SK-N-SH treated with all-trans-retinoic acid at 6 μM for 48 hours (cell line): ENCODE measurements around the gene LAG3.

ENCODE experiments used
- ATAC-seq: fragments of 200-7000 bp; cut with Tn5 transposase; 3 replicates; pipeline ENCODE4 v1.9.1; 2020; ENCODE audit warnings: mild to moderate bottlenecking, moderate library complexity
- ARNTL ChIP-seq: fragments of 450-650 bp; formaldehyde crosslinking; IDR thresholded peaks from 2 replicates; pipeline ENCODE4 v1.5.0; 2020; ENCODE audit warnings: low read depth, mild to moderate bottlenecking, moderate library complexity, borderline replicate concordance
- BACH2 ChIP-seq: fragments of 250-450 bp; sonication (Bioruptor Pico); IDR thresholded peaks from 2 replicates; pipeline ENCODE4 v1.9.0; 2021; ENCODE audit warnings: mild to moderate bottlenecking, borderline replicate concordance
- CSDC2 ChIP-seq: fragments of 250-450 bp; sonication (Bioruptor Pico); IDR thresholded peaks from 2 replicates; pipeline ENCODE4 v1.5.0; 2020; ENCODE audit warnings: mild to moderate bottlenecking, moderate library complexity
- GLIS3 ChIP-seq: fragments of 250-450 bp; sonication (Bioruptor Pico); IDR thresholded peaks from 2 replicates; pipeline ENCODE4 v1.5.0; 2020; ENCODE audit warnings: mild to moderate bottlenecking, moderate library complexity
- ISL1 ChIP-seq: fragments of 250-450 bp; sonication (Bioruptor Pico); IDR thresholded peaks from 2 replicates; pipeline ENCODE4 v2.1.2; 2022; ENCODE audit warnings: mild to moderate bottlenecking, moderate library complexity
- OSR1 ChIP-seq: fragments of 250-450 bp; sonication (Bioruptor Pico); IDR thresholded peaks from 2 replicates; pipeline ENCODE4 v1.8.0; 2022; ENCODE audit warnings: moderate library complexity, mild to moderate bottlenecking, inconsistent platforms
- PPARA ChIP-seq: fragments of 250-450 bp; sonication (Bioruptor Pico); IDR thresholded peaks from 2 replicates; pipeline ENCODE4 v1.5.0; 2020; ENCODE audit warnings: mild to moderate bottlenecking, borderline replicate concordance
- RARB ChIP-seq: fragments of 250-450 bp; sonication (Bioruptor Pico); IDR thresholded peaks from 2 replicates; pipeline ENCODE4 v1.8.0; 2021; ENCODE audit warnings: mild to moderate bottlenecking, moderate library complexity
- SNAI2 ChIP-seq: fragments of 250-450 bp; sonication (Bioruptor Pico); IDR thresholded peaks from 2 replicates; pipeline ENCODE4 v1.5.0; 2020; ENCODE audit warnings: mild to moderate bottlenecking, moderate library complexity
- TCF4 ChIP-seq: fragments of 250-450 bp; sonication (Bioruptor Pico); IDR thresholded peaks from 2 replicates; pipeline ENCODE4 v1.8.0; 2021; ENCODE audit warnings: mild to moderate bottlenecking, moderate library complexity, borderline replicate concordance
- TOX ChIP-seq: fragments of 250-450 bp; sonication (Bioruptor Pico); IDR thresholded peaks from 2 replicates; pipeline ENCODE4 v1.8.0; 2021; ENCODE audit warnings: mild to moderate bottlenecking, moderate library complexity, borderline replicate concordance
- ZC3H10 ChIP-seq: fragments of 250-450 bp; sonication (Bioruptor Pico); IDR thresholded peaks from 2 replicates; pipeline ENCODE4 v1.5.1; 2021; ENCODE audit warnings: mild to moderate bottlenecking, moderate library complexity
- ZFP3 ChIP-seq: fragments of 250-450 bp; sonication (Bioruptor Pico); IDR thresholded peaks from 2 replicates; pipeline ENCODE4 v1.5.0; 2020; ENCODE audit warnings: mild to moderate bottlenecking, moderate library complexity
- ZFP30 ChIP-seq: fragments of 450-650 bp; formaldehyde crosslinking; IDR thresholded peaks from 2 replicates; pipeline ENCODE4 v1.5.0; 2022; ENCODE audit warnings: mild to moderate bottlenecking, moderate library complexity
- ZNF565 ChIP-seq: fragments of 450-650 bp; formaldehyde crosslinking; conservative IDR thresholded peaks from 2 replicates; pipeline ENCODE4 v1.5.0; 2020; ENCODE audit warnings: low read depth, mild to moderate bottlenecking, moderate library complexity
- ZNF70 ChIP-seq: fragments of 450-650 bp; formaldehyde crosslinking; IDR thresholded peaks from 2 replicates; pipeline ENCODE4 v1.5.0; 2020; ENCODE audit warnings: mild to moderate bottlenecking, moderate library complexity
- ZNF8 ChIP-seq: fragments of 450-650 bp; formaldehyde crosslinking; IDR thresholded peaks from 2 replicates; pipeline ENCODE4 v1.5.0; 2020; ENCODE audit warnings: mild to moderate bottlenecking, moderate library complexity
- TF ChIP-seq, protein P1 (sequence below): fragments of 250-450 bp; sonication (Bioruptor Pico); IDR thresholded peaks from 2 replicates; pipeline ENCODE4 v1.5.1; 2021; ENCODE audit warnings: mild to moderate bottlenecking, moderate library complexity
- TF ChIP-seq, protein P2 (sequence below): fragments of 250-450 bp; sonication (Bioruptor Pico); IDR thresholded peaks from 2 replicates; pipeline ENCODE4 v1.5.0; 2020; ENCODE audit warnings: mild to moderate bottlenecking, moderate library complexity
- TF ChIP-seq, protein P3 (sequence below): fragments of 250-450 bp; sonication (Bioruptor Pico); IDR thresholded peaks from 2 replicates; pipeline ENCODE4 v1.8.0; 2020; ENCODE audit warnings: mild to moderate bottlenecking, moderate library complexity, borderline replicate concordance
- TF ChIP-seq, protein P4 (sequence below): fragments of 250-450 bp; sonication (Bioruptor Pico); IDR thresholded peaks from 2 replicates; pipeline ENCODE4 v1.5.1; 2020; ENCODE audit warnings: low read depth, mild to moderate bottlenecking, moderate library complexity
- TF ChIP-seq, protein P5 (sequence below): fragments of 250-450 bp; sonication (Bioruptor Pico); IDR thresholded peaks from 2 replicates; pipeline ENCODE4 v1.8.0; 2021; ENCODE audit warnings: low read depth, mild to moderate bottlenecking, moderate library complexity, borderline replicate concordance

The LAG3 gene

DNA sequence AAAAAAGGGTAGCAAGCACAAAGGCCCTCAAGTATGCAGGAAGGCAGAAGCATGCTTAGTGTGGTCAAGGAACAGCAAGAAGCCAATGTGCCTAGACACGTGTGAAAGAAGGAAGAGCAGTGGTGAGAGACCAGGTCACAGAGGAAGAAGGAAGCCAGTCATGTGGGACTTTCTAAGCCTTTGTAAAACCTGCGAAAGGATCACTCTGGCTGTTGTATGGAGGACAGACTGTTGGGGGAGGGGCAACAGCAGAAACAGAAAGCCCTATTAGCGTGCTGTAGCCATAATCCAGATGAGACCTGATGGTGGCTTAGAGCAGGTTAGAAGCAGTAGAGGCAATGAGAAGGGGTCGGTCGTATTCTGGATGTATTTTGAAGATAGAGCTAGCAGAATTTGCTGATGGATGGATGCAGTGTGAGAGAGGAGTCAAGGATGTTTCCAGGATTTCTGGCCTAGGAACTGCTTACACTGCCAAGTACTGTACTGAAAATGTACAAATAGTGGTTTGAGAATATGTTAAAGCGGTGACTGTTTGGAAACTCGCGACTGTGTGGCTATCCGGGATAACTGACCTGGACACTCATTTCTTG, 13.7 kb upstream of the LAG3 start:
- TF ChIP-seq ZFP30 (CRISPR knock-in tag): no peak
- TF ChIP-seq TOX (CRISPR knock-in tag): no peak
- no peak for TF ChIP-seq RARB (CRISPR knock-in tag)
- no peak for TF ChIP-seq GLIS3 (CRISPR knock-in tag)
- no peak for TF ChIP-seq ZC3H10 (CRISPR knock-in tag)
- no peak for TF ChIP-seq ZNF70 (CRISPR knock-in tag)
- TF ChIP-seq SNAI2 (CRISPR knock-in tag): no peak
- no peak for TF ChIP-seq BACH2 (CRISPR knock-in tag)
- no peak for TF ChIP-seq CSDC2 (CRISPR knock-in tag)
- TF ChIP-seq, protein P1, sequence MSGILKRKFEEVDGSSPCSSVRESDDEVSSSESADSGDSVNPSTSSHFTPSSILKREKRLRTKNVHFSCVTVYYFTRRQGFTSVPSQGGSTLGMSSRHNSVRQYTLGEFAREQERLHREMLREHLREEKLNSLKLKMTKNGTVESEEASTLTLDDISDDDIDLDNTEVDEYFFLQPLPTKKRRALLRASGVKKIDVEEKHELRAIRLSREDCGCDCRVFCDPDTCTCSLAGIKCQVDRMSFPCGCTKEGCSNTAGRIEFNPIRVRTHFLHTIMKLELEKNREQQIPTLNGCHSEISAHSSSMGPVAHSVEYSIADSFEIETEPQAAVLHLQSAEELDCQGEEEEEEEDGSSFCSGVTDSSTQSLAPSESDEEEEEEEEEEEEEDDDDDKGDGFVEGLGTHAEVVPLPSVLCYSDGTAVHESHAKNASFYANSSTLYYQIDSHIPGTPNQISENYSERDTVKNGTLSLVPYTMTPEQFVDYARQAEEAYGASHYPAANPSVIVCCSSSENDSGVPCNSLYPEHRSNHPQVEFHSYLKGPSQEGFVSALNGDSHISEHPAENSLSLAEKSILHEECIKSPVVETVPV: no peak
- TF ChIP-seq ZNF565 (CRISPR knock-in tag): no peak
- TF ChIP-seq ZFP3: no peak
- TF ChIP-seq ZNF8: no peak
- no peak for ATAC-seq

DNA sequence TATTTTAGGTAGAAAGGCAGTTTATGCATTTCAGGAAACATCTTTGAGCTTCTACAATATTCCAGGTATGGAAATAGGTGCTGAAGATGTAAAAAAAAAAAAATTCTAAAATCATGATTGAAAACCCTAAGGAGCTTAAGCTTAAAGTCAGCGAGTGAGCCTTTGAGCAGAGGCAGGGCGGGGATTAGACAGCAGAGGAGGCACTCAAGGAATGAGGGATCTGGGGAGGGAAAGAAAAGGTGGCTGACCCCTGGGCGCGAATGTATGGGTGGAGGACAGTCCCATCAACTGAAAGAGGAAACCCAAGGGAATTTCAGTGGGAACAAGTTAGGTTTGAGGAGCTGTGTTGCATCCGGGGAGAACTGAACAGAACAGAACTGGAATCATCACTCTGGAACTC, 12.6 kb upstream of the LAG3 start:
- ATAC-seq: no peak
- TF ChIP-seq TOX (CRISPR knock-in tag) (no peak), OSR1 (CRISPR knock-in tag) (no peak), ZFP3 (no peak), ZNF70 (CRISPR knock-in tag) (no peak), ZNF8 (no peak), ZNF565 (CRISPR knock-in tag) (no peak), ZFP30 (CRISPR knock-in tag) (no peak), TCF4 (CRISPR knock-in tag) (no peak), CSDC2 (CRISPR knock-in tag) (no peak), PPARA (CRISPR knock-in tag) (no peak), ISL1 (CRISPR knock-in tag) (no peak), ARNTL (CRISPR knock-in tag) (no peak), GLIS3 (CRISPR knock-in tag) (no peak), SNAI2 (CRISPR knock-in tag) (no peak)
- TF ChIP-seq, protein P2, sequence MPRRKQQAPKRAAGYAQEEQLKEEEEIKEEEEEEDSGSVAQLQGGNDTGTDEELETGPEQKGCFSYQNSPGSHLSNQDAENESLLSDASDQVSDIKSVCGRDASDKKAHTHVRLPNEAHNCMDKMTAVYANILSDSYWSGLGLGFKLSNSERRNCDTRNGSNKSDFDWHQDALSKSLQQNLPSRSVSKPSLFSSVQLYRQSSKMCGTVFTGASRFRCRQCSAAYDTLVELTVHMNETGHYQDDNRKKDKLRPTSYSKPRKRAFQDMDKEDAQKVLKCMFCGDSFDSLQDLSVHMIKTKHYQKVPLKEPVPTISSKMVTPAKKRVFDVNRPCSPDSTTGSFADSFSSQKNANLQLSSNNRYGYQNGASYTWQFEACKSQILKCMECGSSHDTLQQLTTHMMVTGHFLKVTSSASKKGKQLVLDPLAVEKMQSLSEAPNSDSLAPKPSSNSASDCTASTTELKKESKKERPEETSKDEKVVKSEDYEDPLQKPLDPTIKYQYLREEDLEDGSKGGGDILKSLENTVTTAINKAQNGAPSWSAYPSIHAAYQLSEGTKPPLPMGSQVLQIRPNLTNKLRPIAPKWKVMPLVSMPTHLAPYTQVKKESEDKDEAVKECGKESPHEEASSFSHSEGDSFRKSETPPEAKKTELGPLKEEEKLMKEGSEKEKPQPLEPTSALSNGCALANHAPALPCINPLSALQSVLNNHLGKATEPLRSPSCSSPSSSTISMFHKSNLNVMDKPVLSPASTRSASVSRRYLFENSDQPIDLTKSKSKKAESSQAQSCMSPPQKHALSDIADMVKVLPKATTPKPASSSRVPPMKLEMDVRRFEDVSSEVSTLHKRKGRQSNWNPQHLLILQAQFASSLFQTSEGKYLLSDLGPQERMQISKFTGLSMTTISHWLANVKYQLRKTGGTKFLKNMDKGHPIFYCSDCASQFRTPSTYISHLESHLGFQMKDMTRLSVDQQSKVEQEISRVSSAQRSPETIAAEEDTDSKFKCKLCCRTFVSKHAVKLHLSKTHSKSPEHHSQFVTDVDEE (CRISPR knock-in tag): no peak
- TF ChIP-seq, protein P3, sequence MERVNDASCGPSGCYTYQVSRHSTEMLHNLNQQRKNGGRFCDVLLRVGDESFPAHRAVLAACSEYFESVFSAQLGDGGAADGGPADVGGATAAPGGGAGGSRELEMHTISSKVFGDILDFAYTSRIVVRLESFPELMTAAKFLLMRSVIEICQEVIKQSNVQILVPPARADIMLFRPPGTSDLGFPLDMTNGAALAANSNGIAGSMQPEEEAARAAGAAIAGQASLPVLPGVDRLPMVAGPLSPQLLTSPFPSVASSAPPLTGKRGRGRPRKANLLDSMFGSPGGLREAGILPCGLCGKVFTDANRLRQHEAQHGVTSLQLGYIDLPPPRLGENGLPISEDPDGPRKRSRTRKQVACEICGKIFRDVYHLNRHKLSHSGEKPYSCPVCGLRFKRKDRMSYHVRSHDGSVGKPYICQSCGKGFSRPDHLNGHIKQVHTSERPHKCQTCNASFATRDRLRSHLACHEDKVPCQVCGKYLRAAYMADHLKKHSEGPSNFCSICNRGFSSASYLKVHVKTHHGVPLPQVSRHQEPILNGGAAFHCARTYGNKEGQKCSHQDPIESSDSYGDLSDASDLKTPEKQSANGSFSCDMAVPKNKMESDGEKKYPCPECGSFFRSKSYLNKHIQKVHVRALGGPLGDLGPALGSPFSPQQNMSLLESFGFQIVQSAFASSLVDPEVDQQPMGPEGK (CRISPR knock-in tag): no peak
- TF ChIP-seq, protein P4, sequence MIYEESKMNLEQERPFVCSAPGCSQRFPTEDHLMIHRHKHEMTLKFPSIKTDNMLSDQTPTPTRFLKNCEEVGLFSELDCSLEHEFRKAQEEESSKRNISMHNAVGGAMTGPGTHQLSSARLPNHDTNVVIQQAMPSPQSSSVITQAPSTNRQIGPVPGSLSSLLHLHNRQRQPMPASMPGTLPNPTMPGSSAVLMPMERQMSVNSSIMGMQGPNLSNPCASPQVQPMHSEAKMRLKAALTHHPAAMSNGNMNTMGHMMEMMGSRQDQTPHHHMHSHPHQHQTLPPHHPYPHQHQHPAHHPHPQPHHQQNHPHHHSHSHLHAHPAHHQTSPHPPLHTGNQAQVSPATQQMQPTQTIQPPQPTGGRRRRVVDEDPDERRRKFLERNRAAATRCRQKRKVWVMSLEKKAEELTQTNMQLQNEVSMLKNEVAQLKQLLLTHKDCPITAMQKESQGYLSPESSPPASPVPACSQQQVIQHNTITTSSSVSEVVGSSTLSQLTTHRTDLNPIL (CRISPR knock-in tag): no peak
- TF ChIP-seq, protein P5, sequence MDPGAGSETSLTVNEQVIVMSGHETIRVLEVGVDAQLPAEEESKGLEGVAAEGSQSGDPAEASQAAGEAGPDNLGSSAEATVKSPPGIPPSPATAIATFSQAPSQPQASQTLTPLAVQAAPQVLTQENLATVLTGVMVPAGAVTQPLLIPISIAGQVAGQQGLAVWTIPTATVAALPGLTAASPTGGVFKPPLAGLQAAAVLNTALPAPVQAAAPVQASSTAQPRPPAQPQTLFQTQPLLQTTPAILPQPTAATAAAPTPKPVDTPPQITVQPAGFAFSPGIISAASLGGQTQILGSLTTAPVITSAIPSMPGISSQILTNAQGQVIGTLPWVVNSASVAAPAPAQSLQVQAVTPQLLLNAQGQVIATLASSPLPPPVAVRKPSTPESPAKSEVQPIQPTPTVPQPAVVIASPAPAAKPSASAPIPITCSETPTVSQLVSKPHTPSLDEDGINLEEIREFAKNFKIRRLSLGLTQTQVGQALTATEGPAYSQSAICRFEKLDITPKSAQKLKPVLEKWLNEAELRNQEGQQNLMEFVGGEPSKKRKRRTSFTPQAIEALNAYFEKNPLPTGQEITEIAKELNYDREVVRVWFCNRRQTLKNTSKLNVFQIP (CRISPR knock-in tag): no peak
- TF ChIP-seq, protein P1: no peak
